Lower lobe of right lung (tissue), 2 donors: ENCODE data around the gene THSD4. TPM values are rescaled to one million over a fixed set of nuclear protein-coding genes. Genes with fewer than 3 reads are reported as not detected.
"Not testable (repeated sequence)": the region's sequence is repeated elsewhere in the genome, so short reads cannot be mapped to it uniquely, and the experiment has no call there.

Experiments used
- ATAC-seq, 2 donors: fragments of 200-7000 bp; cut with Tn5 transposase; one replicate each; pipeline ENCODE4 v1.9.1; 2020 to 2022; ENCODE audit warnings: mild to moderate bottlenecking in 2 of 2, moderate library complexity in 2 of 2
- DNase-seq: peaks from one replicate; pipeline ENCODE4 v3.0.0-alpha.2; 2020
- H3K27ac ChIP-seq: fragments of 200-600 bp; one replicate; pipeline ENCODE4 v1.8.0; 2022
- H3K27me3 ChIP-seq: fragments of 200-600 bp; one replicate; pipeline ENCODE4 v1.8.0; 2022; ENCODE audit warnings: low read depth
- H3K36me3 ChIP-seq: fragments of 200-600 bp; one replicate; pipeline ENCODE4 v1.8.0; 2022; ENCODE audit warnings: mild to moderate bottlenecking
- H3K4me1 ChIP-seq: fragments of 200-600 bp; one replicate; pipeline ENCODE4 v1.8.0; 2022
- H3K4me3 ChIP-seq: fragments of 200-600 bp; one replicate; pipeline ENCODE4 v1.8.0; 2022; ENCODE audit warnings: mild to moderate bottlenecking
- H3K9me3 ChIP-seq: fragments of 200-600 bp; one replicate; pipeline ENCODE4 v1.8.0; 2022
- intact Hi-C: fragments of 100-400 bp; cut with DNase I; formaldehyde crosslinking; loops from one replicate; pipeline ENCODE4 v1.11.0; 2022
- total RNA-seq: library from RNA; stranded (reverse); fragmentation: NEBNext Ultra II Directional; extraction: Animal tissue kit (Norgen Biotek cat#: 25700); gene quantifications from one replicate; pipeline ENCODE4 v1.2.1, GENCODE V29; 2021
- TF ChIP-seq, protein P1 (sequence below): fragments of 200-600 bp; IDR thresholded peaks from one replicate; pipeline ENCODE4 v1.8.0; 2022; ENCODE audit warnings: antibody characterized with exemption, mild to moderate bottlenecking
- donor health status: DM: no; HTN: yes; CAD: no; lungs with severe emphysema.

The THSD4 gene
- total RNA-seq, 1 donor from 2014 or later: 18.2 TPM

DNA sequence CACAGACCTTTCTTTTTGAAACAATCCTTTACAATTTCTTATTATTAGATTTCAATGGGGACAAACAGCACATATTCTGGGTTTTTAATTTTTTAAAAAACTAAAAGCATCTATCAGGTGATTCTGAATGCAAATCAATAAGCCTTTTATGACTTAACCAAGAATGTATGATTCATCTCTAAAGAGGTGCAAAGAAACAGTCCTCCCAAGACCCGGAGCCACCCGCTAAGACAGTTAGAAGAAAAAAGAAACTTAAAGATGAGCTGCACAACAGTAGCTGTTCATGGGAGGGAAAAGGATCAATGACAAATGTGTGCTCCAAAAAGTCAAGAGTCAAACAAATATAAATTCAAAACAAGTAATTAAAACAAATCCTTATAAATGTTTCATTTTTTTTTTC is 319.5 kb downstream of the THSD4 start:
- no peaks in the 10 kb centered on the region for H3K9me3 ChIP-seq
- no peak overlapping the region for H3K4me3 ChIP-seq
- H3K36me3 ChIP-seq: no peaks in the 10 kb centered on the region
- no peak for DNase-seq
- H3K4me1 ChIP-seq: no peaks in the 10 kb centered on the region
- intact Hi-C loops: no loop called here
- no peaks in the 10 kb centered on the region for H3K27me3 ChIP-seq
- ATAC-seq: no peak
- TF ChIP-seq, protein P1, sequence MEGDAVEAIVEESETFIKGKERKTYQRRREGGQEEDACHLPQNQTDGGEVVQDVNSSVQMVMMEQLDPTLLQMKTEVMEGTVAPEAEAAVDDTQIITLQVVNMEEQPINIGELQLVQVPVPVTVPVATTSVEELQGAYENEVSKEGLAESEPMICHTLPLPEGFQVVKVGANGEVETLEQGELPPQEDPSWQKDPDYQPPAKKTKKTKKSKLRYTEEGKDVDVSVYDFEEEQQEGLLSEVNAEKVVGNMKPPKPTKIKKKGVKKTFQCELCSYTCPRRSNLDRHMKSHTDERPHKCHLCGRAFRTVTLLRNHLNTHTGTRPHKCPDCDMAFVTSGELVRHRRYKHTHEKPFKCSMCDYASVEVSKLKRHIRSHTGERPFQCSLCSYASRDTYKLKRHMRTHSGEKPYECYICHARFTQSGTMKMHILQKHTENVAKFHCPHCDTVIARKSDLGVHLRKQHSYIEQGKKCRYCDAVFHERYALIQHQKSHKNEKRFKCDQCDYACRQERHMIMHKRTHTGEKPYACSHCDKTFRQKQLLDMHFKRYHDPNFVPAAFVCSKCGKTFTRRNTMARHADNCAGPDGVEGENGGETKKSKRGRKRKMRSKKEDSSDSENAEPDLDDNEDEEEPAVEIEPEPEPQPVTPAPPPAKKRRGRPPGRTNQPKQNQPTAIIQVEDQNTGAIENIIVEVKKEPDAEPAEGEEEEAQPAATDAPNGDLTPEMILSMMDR: no peak
- H3K27ac ChIP-seq: no peak overlapping the region

DNA sequence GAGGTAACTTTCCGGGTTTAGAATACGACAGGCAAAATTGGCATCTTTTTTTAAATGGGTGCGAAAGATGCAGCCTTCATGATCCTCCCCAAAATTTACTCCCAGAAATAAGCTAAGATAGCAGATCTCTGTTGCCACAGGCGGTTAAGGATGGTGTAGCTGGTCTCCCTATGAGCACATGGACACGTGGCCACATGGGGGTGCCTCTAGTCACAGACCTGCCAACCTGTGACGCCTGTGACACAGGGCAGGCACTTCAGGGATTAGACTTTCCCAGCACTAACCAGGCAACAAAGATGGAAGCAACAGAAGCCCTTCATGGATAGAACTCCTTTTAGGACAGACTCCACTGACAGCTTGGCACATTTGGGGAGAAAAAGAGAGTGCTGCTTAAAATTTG is 320.3 kb downstream of the THSD4 start:
- intact Hi-C loops: no loop called here
- Histone ChIP-seq H3K36me3 (no peaks in the 10 kb centered on the region), H3K4me1 (peaks cover 4% of the 10 kb centered on the region), H3K4me3 (no peak overlapping the region), H3K27me3 (no peaks in the 10 kb centered on the region), H3K9me3 (no peaks in the 10 kb centered on the region), H3K27ac (no peak overlapping the region)
- no peak for ATAC-seq
- no peak for DNase-seq
- TF ChIP-seq, protein P1: no peak

DNA sequence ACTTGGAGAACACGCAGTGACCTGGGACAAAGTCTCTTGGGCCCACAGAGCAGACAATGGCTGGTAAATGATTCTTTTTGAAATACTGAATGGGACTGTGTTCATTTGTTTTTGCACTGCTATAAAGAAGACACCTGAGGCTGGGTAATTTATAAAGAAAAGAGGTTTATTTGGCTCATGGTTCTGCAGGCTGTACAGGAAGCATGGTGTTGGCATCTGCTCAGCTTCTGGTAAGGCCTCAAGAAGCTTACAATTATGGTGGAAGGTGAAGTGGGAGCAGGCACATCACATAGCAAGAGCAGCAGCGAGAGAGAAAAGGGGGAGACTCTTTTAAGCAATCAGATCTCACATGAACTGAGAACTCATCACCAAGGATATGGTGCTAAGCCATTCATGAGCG is 321.6 kb downstream of the THSD4 start:
- intact Hi-C loops: no loop called here
- Histone ChIP-seq H3K9me3 (no peaks in the 10 kb centered on the region), H3K4me1 (peaks cover 6% of the 10 kb centered on the region), H3K36me3 (no peaks in the 10 kb centered on the region), H3K27me3 (no peaks in the 10 kb centered on the region), H3K4me3 (no peak overlapping the region), H3K27ac (no peak overlapping the region)
- TF ChIP-seq, protein P1: no peak
- DNase-seq (no peak), ATAC-seq (no peak)

DNA sequence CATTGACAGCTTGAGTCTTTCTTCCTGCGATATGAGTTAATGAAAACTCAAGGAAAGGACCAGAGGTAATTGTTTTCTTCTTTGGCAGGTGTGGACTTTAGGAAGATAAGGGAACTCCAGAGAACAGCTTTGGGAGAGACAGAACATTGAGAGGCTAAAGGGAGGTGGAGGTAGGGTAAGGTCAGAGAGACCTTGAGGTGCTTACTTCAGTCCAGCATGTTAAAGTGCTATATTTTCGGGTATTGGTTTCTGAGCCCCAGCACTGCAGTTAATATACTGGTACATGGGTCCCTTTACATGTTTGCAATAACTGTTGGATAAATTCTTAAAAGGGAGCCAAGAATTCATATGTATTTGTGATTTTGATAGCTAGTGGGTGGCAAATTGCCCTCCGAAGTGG is 322.1 kb downstream of the THSD4 start:
- no peak overlapping the region for H3K27ac ChIP-seq
- peak in 1 of 2 donors; percentile 11 for ATAC-seq

DNA sequence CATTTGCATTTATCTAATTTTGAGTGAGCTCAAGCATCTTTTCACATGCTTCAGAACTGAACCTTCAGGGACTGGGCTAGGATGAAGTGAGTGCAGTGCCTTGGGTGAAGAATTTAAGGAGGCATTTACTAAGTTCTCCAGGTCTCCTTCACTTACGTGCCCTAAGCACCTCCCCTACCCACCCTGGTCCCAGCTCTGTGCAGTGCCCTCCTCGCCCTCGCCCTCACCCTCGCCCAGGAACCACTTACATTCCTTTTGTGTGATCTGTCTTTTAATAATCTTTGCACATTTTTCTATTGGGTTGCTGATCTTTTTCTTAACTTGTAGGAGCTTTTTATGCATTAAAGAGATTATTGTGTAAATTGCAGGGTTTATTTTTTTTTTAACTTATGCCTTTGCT is 322.6 kb downstream of the THSD4 start:
- peak overlapping the region; percentile 6 for H3K27ac ChIP-seq
- H3K27me3 ChIP-seq: no peaks in the 10 kb centered on the region
- peak; percentile 95 for ATAC-seq
- TF ChIP-seq, protein P1: no peak
- intact Hi-C loops: no loop called here
- H3K9me3 ChIP-seq: no peaks in the 10 kb centered on the region
- H3K36me3 ChIP-seq: no peaks in the 10 kb centered on the region
- DNase-seq: peak; percentile 76
- peaks cover 9% of the 10 kb centered on the region for H3K4me1 ChIP-seq
- H3K4me3 ChIP-seq: no peak overlapping the region

More for the DNA sequence above, 322.1 kb downstream of the THSD4 start:
- DNase-seq: no peak
- H3K4me1 ChIP-seq: peaks cover 6% of the 10 kb centered on the region
- TF ChIP-seq, protein P1: no peak
- no peaks in the 10 kb centered on the region for H3K9me3 ChIP-seq
- H3K36me3 ChIP-seq: no peaks in the 10 kb centered on the region
- H3K4me3 ChIP-seq: no peak overlapping the region
- intact Hi-C loops: no loop called here
- no peaks in the 10 kb centered on the region for H3K27me3 ChIP-seq

DNA sequence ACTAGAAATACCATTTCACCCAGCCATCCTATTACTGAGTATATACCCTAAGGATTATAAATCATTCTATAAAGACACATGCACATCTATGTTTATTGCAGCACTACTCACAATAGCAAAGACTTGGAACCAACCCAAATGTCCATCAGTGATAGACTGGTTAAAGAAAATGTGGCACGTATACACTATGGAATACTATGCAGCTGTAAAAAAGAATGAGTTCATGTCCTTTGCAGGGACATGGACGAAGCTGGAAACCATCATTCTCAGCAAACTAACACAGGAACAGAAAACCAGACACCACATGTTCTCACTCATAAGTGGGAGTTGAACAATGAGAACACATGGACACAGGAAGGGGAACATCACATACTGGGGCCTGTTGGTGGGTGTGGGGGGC is 324.2 kb downstream of the THSD4 start:
- intact Hi-C loops, ATAC-seq, H3K27me3 ChIP-seq, H3K4me3 ChIP-seq, H3K36me3 ChIP-seq, H3K9me3 ChIP-seq, H3K27ac ChIP-seq, DNase-seq: not testable (repeated sequence)
- H3K4me1 ChIP-seq: peaks cover 20% of the 10 kb centered on the region
